ENCODE results near the gene TSNAXIP1.
"Not testable (repeated sequence)": the region's sequence is repeated elsewhere in the genome, so short reads cannot be mapped to it uniquely, and the experiment has no call there.

Gene TSNAXIP1

DNA sequence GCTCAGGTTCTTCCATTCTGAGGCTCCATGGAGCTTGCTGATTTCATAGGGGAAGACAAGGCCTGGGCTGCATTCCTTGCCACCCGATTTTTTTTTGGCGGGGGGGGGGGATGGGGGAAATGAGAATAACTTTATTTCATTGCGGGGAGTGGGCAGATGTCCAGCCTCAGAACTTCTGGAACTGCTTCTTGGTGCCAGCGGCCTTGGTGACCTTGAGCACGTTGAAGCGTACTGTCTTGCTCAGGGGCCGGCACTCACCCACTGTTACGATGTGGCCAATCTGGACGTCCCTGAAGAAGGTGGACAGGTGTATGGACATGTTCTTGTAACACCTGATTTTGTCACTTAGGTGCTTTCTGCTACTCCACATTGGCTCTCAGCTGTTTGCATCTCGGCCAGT lies 49.1 kb downstream of the TSNAXIP1 start:
- no peak for DNase-seq (ENCODE audit: low read depth, low spot score)
- H3K27ac ChIP-seq: no peak overlapping the region

DNA sequence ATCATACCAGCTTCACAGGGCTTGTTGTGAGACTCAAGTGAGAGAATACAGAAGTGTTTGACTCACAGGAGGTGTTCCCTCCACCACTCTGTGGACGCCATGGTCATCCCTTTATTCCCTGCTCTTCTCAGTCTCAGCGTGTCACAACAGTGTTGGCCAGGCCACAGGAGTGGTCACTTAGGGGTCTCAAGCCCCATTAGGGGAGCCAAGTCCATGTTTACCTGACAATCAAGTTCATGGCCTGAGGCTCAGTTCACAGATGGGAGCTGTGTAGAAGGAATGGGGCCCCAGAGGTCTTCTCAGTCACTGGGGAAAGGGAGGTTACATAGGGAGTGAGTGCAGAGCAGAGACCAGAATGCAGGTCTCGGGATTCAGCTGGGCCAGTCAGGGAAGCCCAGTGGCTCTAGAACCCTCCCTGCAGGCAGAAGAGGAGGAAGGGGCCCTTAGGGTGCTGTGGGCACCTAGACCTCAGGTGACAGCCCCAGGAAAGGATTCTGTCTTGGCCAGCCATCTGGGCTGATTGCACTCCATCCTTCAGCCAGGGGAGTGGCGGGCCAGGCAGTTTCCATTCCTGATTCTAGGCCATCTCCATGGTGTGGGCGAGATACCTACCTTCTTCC lies 50.3 kb downstream of the TSNAXIP1 start:
- peak overlapping the region; percentile 62 for H3K27ac ChIP-seq

DNA sequence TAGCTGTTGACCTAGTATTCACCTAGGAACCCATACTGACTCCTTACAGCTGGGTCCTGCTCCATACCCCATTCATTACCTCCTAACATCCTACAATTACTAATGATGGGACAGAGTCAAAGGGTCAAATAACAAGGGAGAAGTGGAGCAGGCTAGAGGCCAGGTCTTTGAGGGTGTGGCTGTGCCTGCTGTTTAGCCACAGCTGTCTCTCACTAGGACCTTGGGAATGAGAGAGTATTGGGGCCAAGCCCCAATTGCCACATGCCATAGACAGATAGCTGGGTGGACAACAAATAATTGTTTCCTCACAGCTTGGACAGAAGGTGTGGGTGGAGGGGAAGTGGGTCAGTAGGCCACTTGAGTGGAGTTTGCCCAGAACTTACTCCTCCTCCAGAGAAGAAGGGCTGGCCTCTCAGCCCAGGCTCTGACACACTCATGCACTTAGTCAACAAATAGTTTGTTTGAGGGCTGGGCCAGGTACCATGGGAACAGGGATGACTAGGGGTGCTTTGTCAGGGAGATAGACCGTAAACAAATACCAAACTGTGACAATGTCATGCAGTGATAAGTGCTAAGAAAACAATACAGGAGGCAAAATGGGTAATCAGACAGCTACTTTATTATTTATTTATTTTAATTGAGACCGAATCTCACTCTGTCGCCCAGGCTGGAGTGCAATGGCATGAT lies 51.0 kb downstream of the TSNAXIP1 start:
- H3K27ac ChIP-seq: peak overlapping the region; percentile 62
- DNase-seq (ENCODE audit: low read depth, low spot score): peak; percentile 84

More for the DNA sequence above, 50.3 kb downstream of the TSNAXIP1 start:
- no peak for DNase-seq (ENCODE audit: low read depth, low spot score)

DNA sequence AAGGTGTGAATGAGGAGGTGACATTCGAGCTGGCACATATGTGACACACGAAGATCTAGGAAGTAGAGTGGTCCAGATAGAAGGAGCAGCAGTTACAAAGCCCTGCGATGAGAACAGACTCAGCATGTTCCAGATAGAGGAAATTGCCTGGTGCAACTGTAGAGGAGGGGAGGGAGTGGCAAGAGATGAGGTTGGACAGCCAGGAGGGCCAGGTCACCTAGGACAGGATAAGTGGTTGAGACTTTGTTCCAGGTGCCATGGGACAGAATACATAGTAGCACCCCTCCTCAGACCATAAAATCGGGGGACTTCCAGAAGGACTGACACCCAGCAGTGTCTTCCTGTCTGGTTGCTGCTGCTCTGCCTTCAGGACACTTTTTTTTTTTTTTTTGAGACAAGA lies 51.8 kb downstream of the TSNAXIP1 start:
- peak overlapping the region; percentile 62 for H3K27ac ChIP-seq
- DNase-seq (ENCODE audit: low read depth, low spot score): no peak

- peak overlapping the region; percentile 43 for H3K27ac ChIP-seq
- no peak for DNase-seq (ENCODE audit: low read depth, low spot score)
Measured at GRCh38 chr16:67860589-67861398, 54.1 kb downstream of the TSNAXIP1 start.

- no peak overlapping the region for H3K27ac ChIP-seq
Measured at GRCh38 chr16:67861877-67862276, 55.2 kb downstream of the TSNAXIP1 start.

GRCh38 chr16:67862623-67863583 lies 56.2 kb downstream of the TSNAXIP1 start:
- H3K27ac ChIP-seq: peak overlapping the region; percentile 15
- no peak for DNase-seq (ENCODE audit: low read depth, low spot score)

More at GRCh38 chr16:67861877-67862276, 55.2 kb downstream of the TSNAXIP1 start:
- DNase-seq (ENCODE audit: low read depth, low spot score): no peak

DNA sequence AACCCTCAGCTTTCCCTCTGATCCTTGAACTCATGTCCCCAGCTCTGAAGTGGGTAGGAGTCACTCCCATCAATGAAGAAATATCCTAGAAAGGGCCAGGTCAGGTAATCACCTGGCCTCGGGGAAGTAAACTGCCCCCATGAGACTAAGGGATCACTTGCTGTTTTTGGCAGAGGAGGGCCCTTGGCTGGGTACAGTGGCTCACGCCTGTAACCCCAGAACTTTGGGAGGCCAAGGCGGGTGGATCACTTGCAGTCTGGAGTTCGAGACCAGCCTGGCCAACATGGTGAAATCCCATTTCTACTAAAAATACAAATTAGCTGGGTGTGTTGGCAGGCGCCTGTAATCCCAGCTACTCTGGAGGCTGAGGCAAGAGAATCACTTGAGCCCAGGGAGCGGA lies 57.4 kb downstream of the TSNAXIP1 start:
- not testable (repeated sequence) for H3K27ac ChIP-seq; DNase-seq (ENCODE audit: low read depth, low spot score)

DNA sequence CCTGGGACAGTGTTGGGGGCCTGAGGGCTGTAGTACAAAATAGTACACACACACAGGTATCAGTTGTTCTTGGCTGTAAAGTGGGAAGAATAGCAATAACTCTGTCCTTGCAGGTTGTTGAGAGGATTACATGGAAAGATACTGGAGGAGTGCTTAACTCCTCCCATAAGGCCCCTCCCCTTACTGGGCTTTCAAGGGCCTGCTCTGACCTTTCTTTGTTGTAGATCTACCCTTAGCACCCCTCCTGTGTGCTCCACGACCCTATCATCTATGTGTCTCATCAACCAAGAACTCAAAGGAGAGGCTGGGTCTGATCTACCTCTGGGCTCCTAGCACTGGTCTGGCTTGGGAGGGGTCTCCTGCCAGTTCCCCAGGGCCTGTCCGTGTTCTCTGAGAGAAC lies 57.9 kb downstream of the TSNAXIP1 start:
- no peak overlapping the region for H3K27ac ChIP-seq
- no peak for DNase-seq (ENCODE audit: low read depth, low spot score)

DNA sequence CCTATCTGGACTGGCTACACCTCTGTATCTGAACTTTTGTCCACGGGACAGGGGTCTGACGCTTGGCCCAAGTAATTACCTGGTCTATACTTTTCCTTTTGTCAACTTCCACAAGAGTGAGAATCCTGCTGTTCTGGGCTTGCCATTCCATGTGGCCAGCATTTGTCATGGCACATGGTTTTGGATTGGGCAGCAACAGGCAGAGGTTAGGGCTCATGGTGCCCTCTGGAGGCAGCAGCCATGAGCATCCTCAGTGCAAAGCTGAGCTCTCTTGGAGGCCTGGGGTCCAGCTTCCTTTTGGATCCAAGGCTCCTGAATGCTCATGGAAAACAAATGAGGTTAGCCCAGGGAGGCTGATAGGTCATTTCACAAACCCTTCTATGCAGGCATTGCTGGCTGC lies 58.6 kb downstream of the TSNAXIP1 start:
- H3K27ac ChIP-seq: no peak overlapping the region
- no peak for DNase-seq (ENCODE audit: low read depth, low spot score)

- H3K27ac ChIP-seq: no peak overlapping the region
- no peak for DNase-seq (ENCODE audit: low read depth, low spot score)
Measured at GRCh38 chr16:67868290-67868689, 61.6 kb downstream of the TSNAXIP1 start.

GRCh38 chr16:67869653-67870052 lies 63.0 kb downstream of the TSNAXIP1 start:
- no peak for DNase-seq (ENCODE audit: low read depth, low spot score)
- H3K27ac ChIP-seq: peak overlapping the region; percentile 46

DNA sequence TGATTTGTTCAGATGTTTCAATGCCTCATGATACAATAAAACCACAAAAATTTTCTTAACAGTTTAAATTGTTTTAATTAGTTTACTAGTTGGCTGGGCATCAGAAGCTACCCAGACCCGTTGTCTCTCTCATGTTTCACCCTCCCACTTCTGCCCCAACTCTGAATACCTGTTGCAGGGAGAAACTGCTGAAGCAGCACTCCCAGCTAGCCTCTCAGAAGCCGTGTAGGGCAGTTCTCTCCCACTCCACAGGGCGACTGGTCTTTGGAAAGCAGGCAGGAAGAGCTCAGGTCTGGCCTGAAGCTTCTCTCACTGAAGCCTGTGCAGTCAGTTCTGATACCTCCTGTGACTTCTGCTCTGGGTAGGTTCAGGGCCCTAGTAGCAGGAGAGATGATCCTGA lies 64.6 kb downstream of the TSNAXIP1 start:
- H3K27ac ChIP-seq: peak overlapping the region; percentile 46
- DNase-seq (ENCODE audit: low read depth, low spot score): no peak

- H3K27ac ChIP-seq: peak overlapping the region; percentile 46
- DNase-seq (ENCODE audit: low read depth, low spot score): no peak
Measured at GRCh38 chr16:67872131-67872630, 65.5 kb downstream of the TSNAXIP1 start.

DNA sequence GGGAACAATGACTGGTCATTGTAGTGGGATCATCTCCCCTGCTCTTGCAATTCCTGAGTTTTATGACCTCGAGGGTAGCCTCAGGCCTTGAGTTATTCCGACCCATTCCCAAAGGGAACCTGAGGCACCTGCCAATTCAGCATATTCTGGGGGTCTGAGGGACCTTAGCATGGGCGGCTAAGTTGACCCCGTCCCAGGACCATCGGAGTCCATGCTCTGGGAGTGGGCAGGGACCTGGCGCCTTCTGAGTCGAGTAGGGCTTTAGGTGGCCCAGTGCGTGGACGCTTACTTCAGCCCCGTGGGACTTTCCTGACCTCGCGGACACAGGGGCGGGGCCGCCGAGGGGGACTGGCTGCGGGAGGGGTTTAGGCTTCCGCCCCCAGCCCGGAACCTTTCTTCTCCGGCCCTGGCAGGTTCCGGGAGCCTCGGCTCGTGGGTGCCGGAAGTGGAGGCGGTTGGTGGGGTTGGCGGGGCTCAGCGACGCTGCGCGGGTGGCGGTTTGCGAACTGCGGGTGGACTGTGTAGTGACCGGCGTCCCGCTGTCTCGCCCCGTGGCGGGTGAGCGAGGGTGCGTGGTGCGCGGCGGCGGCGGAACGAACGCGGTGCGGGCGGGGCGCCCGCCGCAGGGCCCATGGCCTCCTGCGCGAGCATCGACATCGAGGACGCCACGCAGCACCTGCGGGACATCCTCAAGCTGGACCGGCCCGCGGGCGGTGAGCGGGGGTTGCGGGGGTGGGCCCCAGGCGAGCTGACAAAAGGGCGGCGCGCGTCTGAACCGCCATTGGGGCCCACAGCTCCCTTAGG lies 66.1 kb downstream of the TSNAXIP1 start, which contains the start of gene EDC4:
EDC4 (plus strand) TSS at position 422 of the 804 bp plus-strand sequence; CDS start at position 632, 210 bp downstream.
- DNase-seq (ENCODE audit: low read depth, low spot score): no peak
- H3K27ac ChIP-seq: peak within 1 kb of the TSS; percentile 46

GRCh38 chr16:67873435-67874370 lies 67.0 kb downstream of the TSNAXIP1 start:
- no peak for DNase-seq (ENCODE audit: low read depth, low spot score)
- peak overlapping the region; percentile 46 for H3K27ac ChIP-seq

- no peak overlapping the region for H3K27ac ChIP-seq
- no peak for DNase-seq (ENCODE audit: low read depth, low spot score)
Measured at GRCh38 chr16:67874372-67874771, 67.7 kb downstream of the TSNAXIP1 start.

- no peak for DNase-seq (ENCODE audit: low read depth, low spot score)
- H3K27ac ChIP-seq: no peak overlapping the region
Measured at GRCh38 chr16:67877064-67877463, 70.4 kb downstream of the TSNAXIP1 start.

Data from epithelial cell of prostate (primary cell).